Hepatocyte (in vitro differentiated cells): ENCODE data around the gene DPPA3.

Source experiments
- EZH2 ChIP-seq: fragments of 200-600 bp; sonication (generic); IDR thresholded peaks from 2 replicates; pipeline ENCODE4 v1.6.1; 2016; ENCODE audit warnings: antibody characterized with exemption, mild to moderate bottlenecking, borderline replicate concordance
- TF ChIP-seq, protein P1 (sequence below): fragments of 200-600 bp; sonication (generic); IDR thresholded peaks from 2 replicates; pipeline ENCODE4 v1.5.1; 2016; ENCODE audit warnings: antibody characterized with exemption, mild to moderate bottlenecking; ENCODE audit not compliant: poor library complexity

DNA sequence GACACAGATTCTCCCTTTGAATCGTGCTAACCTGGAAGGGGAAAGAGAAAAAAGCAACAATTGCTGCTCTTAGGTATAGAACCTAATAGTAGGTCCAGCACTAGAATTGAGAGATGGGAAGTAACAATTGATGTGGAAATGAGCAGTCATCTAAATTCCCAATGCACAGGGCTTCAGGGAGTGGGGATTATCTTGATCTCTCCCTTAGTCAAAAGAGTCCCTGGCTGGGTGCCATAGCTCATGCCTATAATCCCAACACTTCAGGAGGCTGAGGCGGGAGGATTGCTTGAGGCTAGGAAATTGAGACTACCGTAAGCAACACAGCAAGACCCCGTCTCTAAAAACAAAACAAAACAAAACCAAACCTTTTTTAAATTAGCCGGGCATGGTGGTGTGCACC lies 49.5 kb upstream of the DPPA3 start:
- TF ChIP-seq, protein P1, sequence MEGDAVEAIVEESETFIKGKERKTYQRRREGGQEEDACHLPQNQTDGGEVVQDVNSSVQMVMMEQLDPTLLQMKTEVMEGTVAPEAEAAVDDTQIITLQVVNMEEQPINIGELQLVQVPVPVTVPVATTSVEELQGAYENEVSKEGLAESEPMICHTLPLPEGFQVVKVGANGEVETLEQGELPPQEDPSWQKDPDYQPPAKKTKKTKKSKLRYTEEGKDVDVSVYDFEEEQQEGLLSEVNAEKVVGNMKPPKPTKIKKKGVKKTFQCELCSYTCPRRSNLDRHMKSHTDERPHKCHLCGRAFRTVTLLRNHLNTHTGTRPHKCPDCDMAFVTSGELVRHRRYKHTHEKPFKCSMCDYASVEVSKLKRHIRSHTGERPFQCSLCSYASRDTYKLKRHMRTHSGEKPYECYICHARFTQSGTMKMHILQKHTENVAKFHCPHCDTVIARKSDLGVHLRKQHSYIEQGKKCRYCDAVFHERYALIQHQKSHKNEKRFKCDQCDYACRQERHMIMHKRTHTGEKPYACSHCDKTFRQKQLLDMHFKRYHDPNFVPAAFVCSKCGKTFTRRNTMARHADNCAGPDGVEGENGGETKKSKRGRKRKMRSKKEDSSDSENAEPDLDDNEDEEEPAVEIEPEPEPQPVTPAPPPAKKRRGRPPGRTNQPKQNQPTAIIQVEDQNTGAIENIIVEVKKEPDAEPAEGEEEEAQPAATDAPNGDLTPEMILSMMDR = no peak
- no peak for TF ChIP-seq EZH2
